Fibroblast of pulmonary artery (primary cell): ENCODE results near the gene HRC.
A peak's percentile ranks its signal among the peaks of the same experiment; 100 is the strongest.
"Not testable (repeated sequence)": the region's sequence is repeated elsewhere in the genome, so short reads cannot be mapped to it uniquely, and the experiment has no call there.

ENCODE experiments used
- DNase-seq: peaks from one replicate; pipeline ENCODE4 v3.0.0-alpha.2; 2010; ENCODE audit warnings: low read depth
- H3K4me3 ChIP-seq: replicated peaks from 2 replicates; pipeline ENCODE4 v1.5.1; 2011; ENCODE audit warnings: low read depth, mild to moderate bottlenecking, control low read depth, low read length, moderate library complexity
- CTCF ChIP-seq: IDR thresholded peaks from 2 replicates; pipeline ENCODE4 v1.5.1; 2011; ENCODE audit warnings: mild to moderate bottlenecking, control low read depth, low read length, inconsistent platforms; ENCODE audit errors: missing control alignments

The HRC gene

DNA sequence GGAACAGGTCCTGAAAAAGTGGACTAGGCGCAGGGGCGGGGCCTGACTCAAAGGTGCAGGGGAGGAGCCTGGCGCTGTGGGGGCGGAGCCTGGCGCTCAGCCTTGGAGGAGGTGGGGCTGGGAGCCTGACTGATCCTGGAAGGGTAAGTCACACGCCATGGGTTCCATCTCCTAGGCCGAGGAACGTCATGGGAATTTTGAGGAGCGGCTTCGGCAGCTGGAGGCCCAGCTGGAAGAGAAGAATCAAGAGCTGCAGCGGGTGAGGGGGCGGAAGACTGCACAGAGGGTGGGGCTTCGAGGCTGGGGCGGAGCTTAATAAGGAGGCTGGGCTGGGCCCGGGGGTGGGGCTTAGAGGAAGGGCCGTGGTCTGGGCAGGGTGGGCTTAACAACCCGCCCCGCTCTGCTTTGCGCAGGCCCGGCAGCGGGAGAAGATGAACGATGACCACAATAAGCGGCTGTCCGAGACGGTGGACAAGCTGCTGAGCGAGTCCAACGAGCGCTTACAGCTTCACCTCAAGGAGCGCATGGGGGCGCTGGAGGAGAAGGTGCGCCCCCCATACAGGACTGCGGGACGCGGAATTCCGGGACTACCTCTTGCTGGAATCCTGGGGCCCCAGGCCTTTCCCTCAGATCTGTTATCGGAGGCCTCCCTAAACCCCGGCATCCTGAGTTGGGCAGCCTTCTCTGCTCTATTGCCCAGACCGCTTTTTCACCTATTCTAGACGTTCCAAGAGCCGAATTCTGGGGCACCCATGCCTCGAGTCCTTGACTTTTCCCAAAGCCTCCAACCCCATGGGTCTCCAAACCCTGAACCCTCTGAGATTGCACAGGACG is 21.4 kb downstream of the HRC start:
- TF ChIP-seq CTCF, result peak; percentile 5
- peak; percentile 58 for DNase-seq

GRCh38 chr19:49132974-49133609 is 22.1 kb downstream of the HRC start:
- TF ChIP-seq CTCF, result no peak
- no peak overlapping the region for H3K4me3 ChIP-seq
- no peak for DNase-seq

More for the DNA sequence above, 21.4 kb downstream of the HRC start:
- H3K4me3 ChIP-seq, result peak overlapping the region; percentile 22

- DNase-seq, result no peak
- no peak for TF ChIP-seq CTCF
- no peak overlapping the region for H3K4me3 ChIP-seq
Measured at GRCh38 chr19:49130325-49130724, 24.9 kb downstream of the HRC start.

- H3K4me3 ChIP-seq, result no peak overlapping the region
Measured at GRCh38 chr19:49129238-49129583, 26.0 kb downstream of the HRC start.

GRCh38 chr19:49128545-49129237 is 26.5 kb downstream of the HRC start:
- no peak overlapping the region for H3K4me3 ChIP-seq
- no peak for DNase-seq
- no peak for TF ChIP-seq CTCF

More at GRCh38 chr19:49129238-49129583, 26.0 kb downstream of the HRC start:
- no peak for DNase-seq
- no peak for TF ChIP-seq CTCF

GRCh38 chr19:49127674-49128544 is 27.3 kb downstream of the HRC start:
- peak; percentile 97 for DNase-seq
- no peak for TF ChIP-seq CTCF

DNA sequence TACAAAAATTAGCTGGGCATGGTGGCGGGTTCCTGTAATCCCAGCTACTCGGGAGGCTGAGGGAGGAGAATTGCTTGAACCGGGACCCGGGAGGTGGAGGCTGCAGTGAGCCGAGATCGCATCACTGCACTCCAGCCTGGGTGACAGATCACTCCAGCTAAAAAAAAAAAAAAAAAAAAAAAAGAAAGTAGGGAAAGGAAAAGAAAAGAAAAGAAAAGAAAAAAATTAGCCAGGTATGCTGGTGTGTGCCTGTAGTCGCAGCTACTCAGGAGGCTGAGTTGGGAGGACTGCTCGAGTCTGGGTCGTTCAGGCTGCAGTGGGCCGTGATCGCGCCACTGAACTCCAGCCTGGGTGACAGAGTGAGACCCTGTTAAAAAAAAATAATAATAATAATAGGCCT is 28.0 kb downstream of the HRC start:
- DNase-seq, H3K4me3 ChIP-seq: not testable (repeated sequence)

More at GRCh38 chr19:49127674-49128544, 27.3 kb downstream of the HRC start:
- peak overlapping the region; percentile 41 for H3K4me3 ChIP-seq
